GM12874 (cell line): ENCODE measurements around the gene ZFYVE28.

Experiments used
- CTCF ChIP-seq: IDR thresholded peaks from 2 replicates; pipeline ENCODE4 v1.5.1; 2011; ENCODE audit warnings: low read depth, mild to moderate bottlenecking, control low read depth, low read length, moderate library complexity; ENCODE audit not compliant: insufficient read depth

Gene ZFYVE28

GRCh38 chr4:2322227-2322626 is 96.2 kb downstream of the ZFYVE28 start:
- TF ChIP-seq CTCF: no peak

GRCh38 chr4:2321279-2322196 is 96.9 kb downstream of the ZFYVE28 start:
- no peak for TF ChIP-seq CTCF

GRCh38 chr4:2320746-2321145 is 97.7 kb downstream of the ZFYVE28 start:
- TF ChIP-seq CTCF: no peak

- TF ChIP-seq CTCF: no peak
Observed at GRCh38 chr4:2320152-2320551, 98.3 kb downstream of the ZFYVE28 start.

GRCh38 chr4:2318885-2319284 is 99.6 kb downstream of the ZFYVE28 start:
- TF ChIP-seq CTCF: no peak

GRCh38 chr4:2318476-2318875 is 100.0 kb downstream of the ZFYVE28 start:
- no peak for TF ChIP-seq CTCF

GRCh38 chr4:2313366-2313765 is 105.1 kb downstream of the ZFYVE28 start:
- TF ChIP-seq CTCF: no peak
